OCI-LY7 (cell line): ENCODE results near the gene COL9A1. TPM values are rescaled to one million over a fixed set of nuclear protein-coding genes. Genes with fewer than 3 reads are reported as not detected.

Experiments
- BruUV-seq: library from RNA; stranded (reverse); fragments of 400-500 nt; replicated peaks from 2 replicates; lab custom pipeline; 2021; lab: Mats Ljungman, UMichigan
- CTCF ChIA-PET: fragments of 300-600 bp; sonication (Branson Sonifier 250); formaldehyde crosslinking; loops from one replicate; lab custom pipeline; 2022; ENCODE audit warnings: antibody characterized with exemption; ENCODE audit not compliant: unreplicated experiment; lab: Charles Lee
- POLR2A ChIA-PET: fragments of 300-600 bp; sonication (Branson Sonifier 250); formaldehyde crosslinking; loops from one replicate; lab custom pipeline; 2022; ENCODE audit warnings: antibody characterized with exemption; lab: Charles Lee
- DNase-seq: peaks from one replicate; pipeline ENCODE4 v3.0.0-alpha.2; 2015; ENCODE audit warnings: low spot score
- H2AFZ ChIP-seq: fragments of 200-600 bp; sonication (generic), shearing (Covaris generic); 2 replicates; pipeline ENCODE4 v1.6.1; 2014; ENCODE audit warnings: mild to moderate bottlenecking, antibody characterized with exemption, low read length, moderate library complexity
- H3K27ac ChIP-seq: fragments of 200-600 bp; sonication (generic); 2 replicates; pipeline ENCODE4 v1.5.1; 2014; ENCODE audit warnings: mixed run types, low read depth, mild to moderate bottlenecking, moderate library complexity, low read length, inconsistent platforms; ENCODE audit not compliant: poor library complexity, severe bottlenecking
- H3K36me3 ChIP-seq: fragments of 200-600 bp; sonication (generic); 2 replicates; pipeline ENCODE4 v1.6.1; 2014; ENCODE audit warnings: mild to moderate bottlenecking, antibody characterized with exemption, low read length, moderate library complexity, mixed read lengths; ENCODE audit not compliant: insufficient read depth
- H3K4me1 ChIP-seq: fragments of 200-600 bp; sonication (generic); 2 replicates; pipeline ENCODE4 v1.5.1; 2014; ENCODE audit warnings: mild to moderate bottlenecking, low read length; ENCODE audit not compliant: insufficient read depth, poor library complexity, severe bottlenecking
- H3K4me2 ChIP-seq: fragments of 200-600 bp; sonication (generic); 2 replicates; pipeline ENCODE4 v1.6.1; 2014; ENCODE audit warnings: mild to moderate bottlenecking, low read length
- H3K4me3 ChIP-seq: fragments of 200-600 bp; sonication (generic); 2 replicates; pipeline ENCODE4 v1.5.1; 2014; ENCODE audit warnings: mild to moderate bottlenecking, low read depth, low read length; ENCODE audit not compliant: poor library complexity, severe bottlenecking
- H3K79me2 ChIP-seq: fragments of 200-600 bp; sonication (generic); 2 replicates; pipeline ENCODE4 v1.6.1; 2016; ENCODE audit warnings: low read depth, mild to moderate bottlenecking, low read length, moderate library complexity, mixed read lengths; ENCODE audit not compliant: insufficient read depth
- H3K9me2 ChIP-seq: fragments of 200-600 bp; sonication (generic); 2 replicates; pipeline ENCODE4 v1.6.1; 2016; ENCODE audit warnings: mild to moderate bottlenecking, low read length, mixed read lengths; ENCODE audit not compliant: insufficient read depth
- H3K9me3 ChIP-seq: fragments of 200-600 bp; sonication (generic); 2 replicates; pipeline ENCODE4 v1.6.1; 2014; ENCODE audit warnings: mild to moderate bottlenecking, mixed run types, low read length, mixed read lengths
- H4K20me1 ChIP-seq: fragments of 200-600 bp; sonication (generic); 2 replicates; pipeline ENCODE4 v1.6.1; 2014; ENCODE audit warnings: mild to moderate bottlenecking, antibody characterized with exemption, low read length, moderate library complexity, mixed read lengths; ENCODE audit not compliant: insufficient read depth
- EZH2phosphoT487 ChIP-seq: fragments of 200-600 bp; sonication (generic); IDR thresholded peaks from 2 replicates; pipeline ENCODE4 v1.6.1; 2018; ENCODE audit warnings: low read depth, borderline replicate concordance, mild to moderate bottlenecking, mixed run types, antibody characterized with exemption, low read length, moderate library complexity, mixed read lengths
- intact Hi-C: fragments of 100-400 bp; cut with micrococcal nuclease; formaldehyde crosslinking; loops from one replicate; pipeline ENCODE4 v1.10.0; 2022; ENCODE audit not compliant: unreplicated experiment
- total RNA-seq, 2 experiments: library from RNA; depleted of rRNA in 1 of 2; stranded (reverse); fragments of >200 nt in 1 of 2; shearing (Covaris generic) in 1 of 2; gene quantifications; 2 replicates each; pipeline ENCODE4 v1.2.3, GENCODE V29; 2014 to 2022
- TF ChIP-seq, protein P1 (sequence below): fragments of 200-600 bp; sonication (generic); conservative IDR thresholded peaks from 2 replicates; pipeline ENCODE4 v1.5.1; 2014; ENCODE audit warnings: mild to moderate bottlenecking, antibody characterized with exemption, low read length, moderate library complexity, mixed read lengths

COL9A1 gene
- total RNA-seq, 2 experiments from 2014 or later: not detected

DNA sequence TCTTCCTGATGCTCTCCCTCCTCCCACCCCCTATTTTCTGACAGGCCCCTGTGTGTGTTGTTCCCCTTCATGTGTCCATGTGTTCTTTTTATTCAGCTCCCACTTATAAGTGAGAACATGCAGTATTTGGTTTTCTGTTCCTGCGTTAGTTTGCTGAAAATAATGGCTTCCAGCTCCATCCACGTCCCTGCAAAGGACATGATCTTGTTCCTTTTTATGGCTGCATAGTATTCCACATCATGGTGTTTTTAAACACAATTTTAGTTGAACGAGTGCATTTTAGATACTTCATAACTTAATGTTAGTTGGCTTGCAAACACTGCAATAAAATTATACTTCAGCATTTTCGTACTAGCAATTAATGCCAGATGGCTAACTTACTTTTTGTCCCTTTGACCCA lies 28.5 kb downstream of the COL9A1 start:
- POLR2A ChIA-PET: no interaction called here
- no peak for DNase-seq
- BruUV-seq: no TSS peak
- no peaks in the 10 kb centered on the region for H3K9me3 ChIP-seq
- intact Hi-C loops: loop anchor here (5.0 kb wide), 1 partner anchor 633 kb away; no protein-coding TSS in a partner anchor
- H3K9me2 ChIP-seq: no peaks in the 10 kb centered on the region
- H3K27ac ChIP-seq: no peak overlapping the region
- H3K4me3 ChIP-seq: no peak overlapping the region
- H3K4me1 ChIP-seq: no peaks in the 10 kb centered on the region
- H3K4me2 ChIP-seq: no peak overlapping the region
- CTCF ChIA-PET: no interaction called here
- no peak for TF ChIP-seq EZH2phosphoT487
- TF ChIP-seq, protein P1, sequence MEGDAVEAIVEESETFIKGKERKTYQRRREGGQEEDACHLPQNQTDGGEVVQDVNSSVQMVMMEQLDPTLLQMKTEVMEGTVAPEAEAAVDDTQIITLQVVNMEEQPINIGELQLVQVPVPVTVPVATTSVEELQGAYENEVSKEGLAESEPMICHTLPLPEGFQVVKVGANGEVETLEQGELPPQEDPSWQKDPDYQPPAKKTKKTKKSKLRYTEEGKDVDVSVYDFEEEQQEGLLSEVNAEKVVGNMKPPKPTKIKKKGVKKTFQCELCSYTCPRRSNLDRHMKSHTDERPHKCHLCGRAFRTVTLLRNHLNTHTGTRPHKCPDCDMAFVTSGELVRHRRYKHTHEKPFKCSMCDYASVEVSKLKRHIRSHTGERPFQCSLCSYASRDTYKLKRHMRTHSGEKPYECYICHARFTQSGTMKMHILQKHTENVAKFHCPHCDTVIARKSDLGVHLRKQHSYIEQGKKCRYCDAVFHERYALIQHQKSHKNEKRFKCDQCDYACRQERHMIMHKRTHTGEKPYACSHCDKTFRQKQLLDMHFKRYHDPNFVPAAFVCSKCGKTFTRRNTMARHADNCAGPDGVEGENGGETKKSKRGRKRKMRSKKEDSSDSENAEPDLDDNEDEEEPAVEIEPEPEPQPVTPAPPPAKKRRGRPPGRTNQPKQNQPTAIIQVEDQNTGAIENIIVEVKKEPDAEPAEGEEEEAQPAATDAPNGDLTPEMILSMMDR: no peak
- H3K36me3 ChIP-seq: no peaks in the 10 kb centered on the region
- no peaks in the 10 kb centered on the region for H3K79me2 ChIP-seq
- no peak overlapping the region for H2AFZ ChIP-seq
- H4K20me1 ChIP-seq: no peaks in the 10 kb centered on the region

DNA sequence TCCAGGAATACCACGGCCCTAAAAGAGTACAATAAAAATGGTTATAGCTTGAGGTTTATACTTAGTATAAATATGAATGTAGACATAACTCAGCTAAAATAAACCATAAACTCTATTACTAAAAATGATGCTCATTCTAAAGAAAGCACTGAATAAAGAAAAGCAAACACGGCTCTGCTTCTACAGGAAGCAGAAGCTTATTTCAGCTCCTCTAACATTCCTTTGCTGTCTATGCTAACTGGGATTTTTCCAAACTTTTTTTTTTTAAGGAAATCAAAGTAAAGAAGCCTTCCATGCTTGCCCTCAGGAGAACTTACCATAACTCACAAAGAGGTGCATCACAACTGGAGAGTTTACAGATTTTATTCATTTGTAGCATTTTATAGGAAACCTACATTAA lies 30.8 kb downstream of the COL9A1 start:
- Histone ChIP-seq H2AFZ (no peak overlapping the region), H3K4me3 (no peak overlapping the region), H3K79me2 (no peaks in the 10 kb centered on the region), H3K36me3 (no peaks in the 10 kb centered on the region), H3K27ac (no peak overlapping the region), H4K20me1 (no peaks in the 10 kb centered on the region), H3K9me2 (no peaks in the 10 kb centered on the region), H3K4me2 (no peak overlapping the region), H3K4me1 (no peaks in the 10 kb centered on the region), H3K9me3 (no peaks in the 10 kb centered on the region)
- DNase-seq: no peak
- CTCF ChIA-PET: no interaction called here
- POLR2A ChIA-PET: no interaction called here
- no TSS peak for BruUV-seq
- intact Hi-C loops: loop anchor here (5.0 kb wide), 1 partner anchor 635 kb away; no protein-coding TSS in a partner anchor
- no peak for TF ChIP-seq EZH2phosphoT487
- TF ChIP-seq, protein P1: no peak

DNA sequence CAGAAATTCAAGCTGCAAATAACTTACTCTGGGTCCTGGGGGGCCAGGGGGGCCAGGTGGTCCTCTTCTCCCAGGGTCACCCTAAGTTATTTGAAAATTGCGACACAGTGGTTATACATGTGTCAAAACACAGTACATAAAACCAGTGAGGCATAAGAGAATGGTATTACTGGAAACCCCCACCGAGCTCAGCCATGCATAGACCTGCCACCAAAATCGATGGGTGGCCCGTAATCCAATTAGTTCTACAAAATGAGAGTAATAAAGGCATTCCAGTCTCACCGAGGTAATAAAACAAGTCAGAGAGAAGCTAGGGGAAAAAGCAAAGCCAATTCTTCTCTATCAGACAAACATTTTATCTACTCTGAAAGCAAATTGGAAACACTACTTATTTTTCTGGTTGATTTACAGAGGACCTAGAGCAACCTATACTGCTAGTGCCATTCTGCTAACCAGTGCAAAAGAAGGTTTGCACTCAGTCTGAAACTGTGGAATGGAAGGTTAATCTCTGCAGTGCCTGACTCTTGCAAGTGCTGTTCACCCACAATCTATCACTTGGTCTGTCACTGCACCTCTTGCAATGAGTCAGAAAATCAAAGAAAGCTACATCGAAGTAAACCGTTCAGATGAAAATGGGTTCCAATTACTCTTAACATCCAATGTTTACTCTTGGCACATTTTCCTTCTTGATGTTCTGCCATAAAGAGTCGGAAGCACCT lies 32.4 kb downstream of the COL9A1 start:
- Histone ChIP-seq H3K27ac (no peak overlapping the region), H2AFZ (no peak overlapping the region), H3K9me2 (no peaks in the 10 kb centered on the region), H3K36me3 (no peaks in the 10 kb centered on the region), H4K20me1 (no peaks in the 10 kb centered on the region), H3K4me1 (no peaks in the 10 kb centered on the region), H3K79me2 (no peaks in the 10 kb centered on the region), H3K4me3 (no peak overlapping the region), H3K9me3 (no peaks in the 10 kb centered on the region), H3K4me2 (no peak overlapping the region)
- intact Hi-C loops: loop anchor here (5.0 kb wide), 1 partner anchor 637 kb away; no protein-coding TSS in a partner anchor
- BruUV-seq: no TSS peak
- DNase-seq: no peak
- TF ChIP-seq, protein P1: no peak
- no peak for TF ChIP-seq EZH2phosphoT487
- ChIA-PET POLR2A (no interaction called here), CTCF (no interaction called here)
